Endothelial cell of umbilical vein (primary cell): ENCODE measurements around the gene UBXN6. TPM values are rescaled to one million over a fixed set of nuclear protein-coding genes. Genes with fewer than 3 reads are reported as not detected.

Experiments used
- BruUV-seq: library from RNA; stranded (reverse); fragments of 400-500 nt; replicated peaks from 2 replicates; lab custom pipeline; 2021; lab: Mats Ljungman, UMichigan
- CTCF ChIA-PET: fragments of 300-600, 350-600 bp; sonication (Branson Sonifier 250); formaldehyde crosslinking; loops from one replicate; lab custom pipeline; 2021; ENCODE audit warnings: antibody characterized with exemption, inconsistent platforms; lab: Charles Lee
- POLR2A ChIA-PET: fragments of 300-600, 350-600 bp; sonication (Branson Sonifier 250); formaldehyde crosslinking; loops from one replicate; lab custom pipeline; 2021; ENCODE audit warnings: antibody characterized with exemption, inconsistent platforms; lab: Charles Lee
- DNase-seq: peaks from one replicate; pipeline ENCODE4 v3.0.0-alpha.2; 2011; ENCODE audit warnings: low read depth, low spot score
- FAIRE-seq: peaks from 2 replicates; lab custom pipeline; 2011; peaks lifted over from hg19 to GRCh38; lab: Jason Lieb, UNC
- H2AFZ ChIP-seq: 2 replicates; pipeline ENCODE4 v1.6.0; 2012; ENCODE audit warnings: low read depth, low read length, control low read depth, inconsistent platforms
- H3K27ac ChIP-seq: 2 replicates; pipeline ENCODE4 v1.5.1; 2011; ENCODE audit warnings: low read depth, mild to moderate bottlenecking, control low read depth, low read length, moderate library complexity; ENCODE audit not compliant: insufficient read depth
- H3K27me3 ChIP-seq, 2 experiments: 2 replicates each; pipeline versions ENCODE4 v1.6.0 to v1.6.1; 2011; ENCODE audit warnings: low read length in 2 of 2, mixed read lengths in 1 of 2; ENCODE audit not compliant: control insufficient read depth in 2 of 2, insufficient read depth in 2 of 2
- H3K36me3 ChIP-seq, 2 experiments: 2 replicates in 1 of 2; 3 replicates in 1 of 2; pipeline ENCODE4 v1.5.1; 2011; ENCODE audit warnings: low read length in 2 of 2, mild to moderate bottlenecking in 1 of 2, moderate library complexity in 1 of 2; ENCODE audit not compliant: control insufficient read depth in 2 of 2, insufficient read depth in 2 of 2; ENCODE audit errors: extremely low read depth in 1 of 2
- H3K4me1 ChIP-seq: 3 replicates; pipeline ENCODE4 v1.5.1; 2011; ENCODE audit warnings: mild to moderate bottlenecking, low read length; ENCODE audit not compliant: control insufficient read depth, insufficient read depth; ENCODE audit errors: extremely low read depth
- H3K4me2 ChIP-seq: 2 replicates; pipeline ENCODE4 v1.6.1; 2011; ENCODE audit warnings: low read length, control low read depth, mixed read lengths; ENCODE audit not compliant: insufficient read depth
- H3K4me3 ChIP-seq, 3 experiments: fragments of 200-600 bp in 1 of 3; sonication (generic), shearing (Covaris generic) in 1 of 3; replicated peaks in 1 of 3; 2 replicates each; pipeline ENCODE4 v1.5.1; 2011 to 2016; ENCODE audit warnings: control low read depth in 3 of 3, low read length in 3 of 3, mild to moderate bottlenecking in 2 of 3, inconsistent platforms in 1 of 3, low read depth in 1 of 3, moderate library complexity in 1 of 3; ENCODE audit not compliant: insufficient read depth in 1 of 3
- H3K79me2 ChIP-seq: 2 replicates; pipeline ENCODE4 v1.6.0; 2012; ENCODE audit warnings: low read length, inconsistent platforms; ENCODE audit not compliant: control insufficient read depth, insufficient read depth
- H3K9ac ChIP-seq: replicated peaks from 2 replicates; pipeline ENCODE3; 2011; ENCODE audit warnings: low read length, control low read depth; ENCODE audit not compliant: insufficient read depth; ENCODE audit errors: extremely low read depth
- H3K9me1 ChIP-seq: replicated peaks from 3 replicates; pipeline ENCODE4 v1.6.0; 2011; ENCODE audit warnings: mild to moderate bottlenecking, low read length; ENCODE audit not compliant: control insufficient read depth, insufficient read depth; ENCODE audit errors: extremely low read depth
- H3K9me3 ChIP-seq: replicated peaks from 2 replicates; pipeline ENCODE4 v1.5.1; 2012; ENCODE audit warnings: low read length, inconsistent platforms; ENCODE audit not compliant: control insufficient read depth, insufficient read depth
- H4K20me1 ChIP-seq: replicated peaks from 2 replicates; pipeline ENCODE3; 2011; ENCODE audit warnings: mild to moderate bottlenecking, low read length; ENCODE audit not compliant: control insufficient read depth, insufficient read depth; ENCODE audit errors: extremely low read depth
- EZH2 ChIP-seq: IDR thresholded peaks from 2 replicates; pipeline ENCODE4 v1.6.1; 2012; ENCODE audit warnings: borderline replicate concordance, low read depth, mild to moderate bottlenecking, moderate library complexity, low read length, inconsistent platforms; ENCODE audit not compliant: severe bottlenecking
- MYC ChIP-seq: IDR thresholded peaks from one replicate; pipeline ENCODE4 v1.6.1; 2011; ENCODE audit warnings: mild to moderate bottlenecking, low read depth, low read length
- POLR2A ChIP-seq: IDR thresholded peaks from 2 replicates; pipeline ENCODE4 v1.6.1; 2012; ENCODE audit warnings: low read depth, mild to moderate bottlenecking, control low read depth, low read length
- POLR2AphosphoS5 ChIP-seq: IDR thresholded peaks from 2 replicates; pipeline ENCODE4 v1.6.1; 2012; ENCODE audit warnings: low read depth, mild to moderate bottlenecking, control low read depth, low read length, moderate library complexity; ENCODE audit not compliant: insufficient read depth
- dilution Hi-C: fragments of 300-500 bp; cut with MboI; formaldehyde crosslinking; loops from one replicate; pipeline ENCODE4 v1.15.0; 2019; ENCODE audit warnings: low sequenced_read_pairs; ENCODE audit not compliant: extremely low pct_ligation_motif_present
- intact Hi-C: fragments of 100-400 bp; cut with micrococcal nuclease; formaldehyde crosslinking; loops from one replicate; pipeline ENCODE4 v1.10.0; 2022
- microRNA-seq: library from miRNA; unstranded; fragments of <30 nt; microRNA quantifications from one replicate; pipeline ENCODE4 v1.2.0, GENCODE V29; 2021; ENCODE audit warnings: borderline number of aligned reads, borderline replicate concordance
- polyA plus RNA-seq, 4 experiments: library from polyadenylated mRNA; depleted of rRNA in 3 of 4; stranded (reverse) in 3 of 4; unstranded in 1 of 4; fragments of >200 nt; gene quantifications; 2 replicates each; pipeline versions ENCODE4 v1.2.1 to v1.2.3, GENCODE V29; 2011 to 2012; ENCODE audit warnings: missing spikeins in 1 of 4
- small RNA-seq: library from RNA; depleted of rRNA; stranded (forward); fragments of <200 nt; gene quantifications from one replicate; pipeline ENCODE3, GENCODE V24; 2012; ENCODE audit warnings: low replicate concordance, low read depth; ENCODE audit not compliant: insufficient read depth, insufficient read length
- total RNA-seq: library from RNA; stranded (reverse); gene quantifications from 2 replicates; pipeline ENCODE4 v1.2.3, GENCODE V29; 2021

UBXN6 gene
- total and polyA plus RNA-seq, 2 donors (not counting 3 experiments of a cell fraction or from before 2014, with no cell fraction given), result 78.5 to 93.7 TPM

- Histone ChIP-seq H3K27ac (peak overlapping the region; percentile 95), H3K4me3 (peak overlapping the region; percentile 76 to 98 (median 91)), H2AFZ (no peak overlapping the region), H3K4me1 (peaks cover 34% of the 10 kb centered on the region), H3K36me3 (peaks cover 1 to 7% of the 10 kb centered on the region in 2 experiments), H3K4me2 (peak overlapping the region; percentile 82), H4K20me1 (no peaks in the 10 kb centered on the region), H3K79me2 (peaks cover 74% of the 10 kb centered on the region), H3K9ac (peak overlapping the region; percentile 93), H3K27me3 (no peaks in the 10 kb centered on the region), H3K9me3 (no peaks in the 10 kb centered on the region), H3K9me1 (no peaks in the 10 kb centered on the region)
- dilution Hi-C loops (no loop called here), intact Hi-C loops (loop anchor here (1.0 to 5.0 kb wide), 6 partner anchors 8 to 238 kb away; partner anchors contain the start of genes TNFAIP8L1 and YJU2)
- ChIA-PET CTCF (interaction anchor here (0.6 to 3.0 kb wide), 20 partner anchors 8 to 133 kb away, joined by 3 to 54 read pairs (median 5); no protein-coding TSS in a partner anchor), POLR2A (no interaction called here)
- FAIRE-seq (peak; percentile 28), DNase-seq (peak; percentile 46)
- TF ChIP-seq POLR2A (peak; percentile 19), POLR2AphosphoS5 (no peak)
- no TSS peak for BruUV-seq
These were observed 57.8 kb downstream of the UBXN6 start for GRCh38 chr19:4399812-4400134.

- Histone ChIP-seq H3K27me3 (no peaks in the 10 kb centered on the region), H3K4me3 (no peak overlapping the region), H2AFZ (no peak overlapping the region), H3K4me2 (peak overlapping the region; percentile 32), H3K9me3 (no peaks in the 10 kb centered on the region), H3K79me2 (peaks cover 76% of the 10 kb centered on the region), H4K20me1 (no peaks in the 10 kb centered on the region), H3K9ac (no peak overlapping the region), H3K9me1 (no peaks in the 10 kb centered on the region), H3K27ac (no peak overlapping the region), H3K36me3 (peaks cover 2 to 7% of the 10 kb centered on the region in 2 experiments), H3K4me1 (peaks cover 50% of the 10 kb centered on the region)
- POLR2A ChIA-PET, result no interaction called here
- FAIRE-seq (no peak), DNase-seq (no peak)
- dilution Hi-C loops (no loop called here), intact Hi-C loops (no loop called here)
- BruUV-seq, result no TSS peak
- CTCF ChIA-PET, result interaction anchor here (4.6 kb wide), 1 partner anchor 27 kb away, joined by 36 read pairs; no protein-coding TSS in a partner anchor
- TF ChIP-seq EZH2 (no peak), MYC (no peak), POLR2AphosphoS5 (no peak)
These were observed 60.4 kb downstream of the UBXN6 start for GRCh38 chr19:4396949-4397783.

Small RNAs within 50 kb of the gene (microRNA-seq; reads per million reads assigned to microRNA genes)
- gene MIR4746, result 4.6 reads per million, percentile 7 among the genes with 10 or more reads in this experiment

Small RNAs within 50 kb of the gene (small RNA-seq; reads per million reads assigned to genes)
- gene MIR4746, result not detected

Other genes with a start within 250 kb of the UBXN6 start
- gene EBI3, start 228.3 kb downstream of the UBXN6 start, total RNA-seq, result 0.29 and 0.46 TPM in 2 replicates
- 1.0 and 1.8 TPM in 2 replicates for gene EBI3, start 228.3 kb downstream of the UBXN6 start, polyA plus RNA-seq
- gene YJU2, start 210.7 kb downstream of the UBXN6 start, total RNA-seq, result 21.5 and 23.0 TPM in 2 replicates
- gene YJU2, start 210.7 kb downstream of the UBXN6 start, polyA plus RNA-seq, result 20.7 and 22.9 TPM in 2 replicates
- not detected in 2 replicates for gene SHD, start 178.5 kb downstream of the UBXN6 start, total RNA-seq
- not detected in 2 replicates for gene SHD, start 178.5 kb downstream of the UBXN6 start, polyA plus RNA-seq
- not detected in 2 replicates for gene TMIGD2, start 155.4 kb downstream of the UBXN6 start, total RNA-seq
- not detected in 2 replicates for gene TMIGD2, start 155.4 kb downstream of the UBXN6 start, polyA plus RNA-seq
- 25.8 and 26.0 TPM in 2 replicates for gene FSD1, start 153.2 kb downstream of the UBXN6 start, total RNA-seq
- gene FSD1, start 153.2 kb downstream of the UBXN6 start, polyA plus RNA-seq, result 55.5 and 95.4 TPM in 2 replicates
- gene STAP2, start 119.0 kb downstream of the UBXN6 start, total RNA-seq, result 11.8 and 12.2 TPM in 2 replicates
- 21.7 and 21.8 TPM in 2 replicates for gene STAP2, start 119.0 kb downstream of the UBXN6 start, polyA plus RNA-seq
- 21.1 and 22.1 TPM in 2 replicates for gene MPND, start 114.2 kb downstream of the UBXN6 start, total RNA-seq
- 13.8 and 14.8 TPM in 2 replicates for gene MPND, start 114.2 kb downstream of the UBXN6 start, polyA plus RNA-seq
- 143 and 153 TPM in 2 replicates for gene SH3GL1, start 57.2 kb downstream of the UBXN6 start, total RNA-seq
- gene SH3GL1, start 57.2 kb downstream of the UBXN6 start, polyA plus RNA-seq, result 145 and 191 TPM in 2 replicates
- gene CHAF1A, start 55.2 kb downstream of the UBXN6 start, total RNA-seq, result 44.5 and 47.8 TPM in 2 replicates
- 19.5 and 32.1 TPM in 2 replicates for gene CHAF1A, start 55.2 kb downstream of the UBXN6 start, polyA plus RNA-seq
- gene HDGFL2, start 14.5 kb upstream of the UBXN6 start, total RNA-seq, result 79.6 and 89.9 TPM in 2 replicates
- 27.2 and 39.1 TPM in 2 replicates for gene HDGFL2, start 14.5 kb upstream of the UBXN6 start, polyA plus RNA-seq
- not detected in 2 replicates for gene PLIN4, start 60.7 kb upstream of the UBXN6 start, total RNA-seq
- 0.01 TPM in 1 of 2 replicates, not detected in the other for gene PLIN4, start 60.7 kb upstream of the UBXN6 start, polyA plus RNA-seq
- gene PLIN5, start 77.4 kb upstream of the UBXN6 start, total RNA-seq, result 0.24 TPM in 1 of 2 replicates, not detected in the other
- gene PLIN5, start 77.4 kb upstream of the UBXN6 start, polyA plus RNA-seq, result 0.17 and 0.24 TPM in 2 replicates
- gene LRG1, start 82.2 kb upstream of the UBXN6 start, total RNA-seq, result 0.31 and 0.42 TPM in 2 replicates
- 0.21 and 0.24 TPM in 2 replicates for gene LRG1, start 82.2 kb upstream of the UBXN6 start, polyA plus RNA-seq
- 166 and 176 TPM in 2 replicates for gene SEMA6B, start 101.9 kb upstream of the UBXN6 start, total RNA-seq
- gene SEMA6B, start 101.9 kb upstream of the UBXN6 start, polyA plus RNA-seq, result 97.8 and 108 TPM in 2 replicates
- gene TNFAIP8L1, start 181.7 kb upstream of the UBXN6 start, total RNA-seq, result 53.7 and 56.1 TPM in 2 replicates
- gene TNFAIP8L1, start 181.7 kb upstream of the UBXN6 start, polyA plus RNA-seq, result 40.0 and 44.8 TPM in 2 replicates
- gene MYDGF, start 212.5 kb upstream of the UBXN6 start, total RNA-seq, result 187 and 191 TPM in 2 replicates
- 337 and 358 TPM in 2 replicates for gene MYDGF, start 212.5 kb upstream of the UBXN6 start, polyA plus RNA-seq